Astrocyte of the hippocampus (primary cell): ENCODE data around the gene CAVIN1.
A peak's percentile ranks its signal among the peaks of the same experiment; 100 is the strongest.
"Not testable (repeated sequence)": the region's sequence is repeated elsewhere in the genome, so short reads cannot be mapped to it uniquely, and the experiment has no call there.

Experiments
- DNase-seq: peaks from one replicate; pipeline ENCODE4 v3.0.0; 2011; ENCODE audit warnings: low read depth, low spot score

The CAVIN1 gene

DNA sequence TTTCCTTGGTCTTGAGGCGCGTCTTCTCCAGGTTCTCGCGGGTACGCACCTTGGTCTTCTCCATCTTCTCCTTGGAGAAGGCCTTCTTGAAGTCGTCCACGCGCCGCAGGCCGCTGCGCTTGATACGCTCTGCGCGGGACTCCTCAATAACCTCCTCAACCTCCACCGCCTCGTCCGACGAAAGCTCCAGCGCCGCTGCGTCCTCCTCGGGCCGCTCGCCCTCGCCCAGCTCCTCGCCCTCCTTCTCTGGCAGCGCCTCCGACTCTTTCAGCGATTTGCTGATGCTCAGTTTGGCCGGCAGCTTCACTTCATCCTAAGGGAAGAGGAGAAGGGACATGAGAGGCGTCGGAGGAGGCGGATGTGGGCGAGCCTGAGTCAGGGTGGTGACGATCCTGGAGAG, 18.0 kb downstream of the CAVIN1 start:
- DNase-seq: no peak

GRCh38 chr17:42404326-42405055, 18.6 kb downstream of the CAVIN1 start:
- DNase-seq: no peak

DNA sequence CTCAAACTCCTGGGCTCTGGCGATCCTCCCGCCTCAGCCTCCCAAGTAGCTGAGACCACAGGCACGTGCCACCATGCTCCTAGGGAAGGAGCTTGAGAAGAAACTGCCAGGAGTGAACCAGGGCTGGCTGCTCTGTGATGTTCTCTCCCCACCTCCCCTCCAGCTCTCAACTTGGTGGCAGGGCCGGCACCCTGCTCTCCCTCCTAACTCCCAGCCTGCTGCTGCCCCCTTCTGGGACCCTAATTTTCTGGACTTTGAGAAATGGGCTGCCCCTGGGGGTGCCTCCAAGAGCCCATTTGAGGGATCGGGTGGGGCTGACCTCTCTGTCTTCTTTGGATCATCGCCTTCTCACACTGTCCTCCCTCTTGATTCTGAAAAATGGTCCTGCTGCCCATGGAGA, 19.9 kb downstream of the CAVIN1 start:
- no peak for DNase-seq

DNA sequence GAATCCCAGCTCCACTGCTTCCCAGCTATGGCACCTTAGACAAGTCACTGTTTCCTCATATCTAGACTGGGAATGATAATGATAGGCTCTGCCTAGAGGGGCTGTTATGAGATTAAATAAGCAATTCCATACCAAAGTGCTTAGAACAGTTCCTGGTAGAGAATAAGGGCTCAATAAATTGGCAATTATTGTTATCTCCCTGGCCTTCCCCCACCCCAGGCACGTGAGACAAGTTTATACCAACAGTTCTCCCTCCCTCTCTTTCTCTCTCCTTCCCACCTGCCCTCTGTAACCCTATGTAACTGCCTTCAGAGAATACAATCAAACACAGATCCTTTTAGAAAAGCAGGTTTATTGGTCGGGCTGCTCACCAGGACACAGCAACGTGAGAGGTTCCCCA, 20.9 kb downstream of the CAVIN1 start:
- no peak for DNase-seq

GRCh38 chr17:42400844-42401375, 22.1 kb downstream of the CAVIN1 start:
- DNase-seq: not testable (repeated sequence)

GRCh38 chr17:42399948-42400843, 22.9 kb downstream of the CAVIN1 start:
- no peak for DNase-seq

DNA sequence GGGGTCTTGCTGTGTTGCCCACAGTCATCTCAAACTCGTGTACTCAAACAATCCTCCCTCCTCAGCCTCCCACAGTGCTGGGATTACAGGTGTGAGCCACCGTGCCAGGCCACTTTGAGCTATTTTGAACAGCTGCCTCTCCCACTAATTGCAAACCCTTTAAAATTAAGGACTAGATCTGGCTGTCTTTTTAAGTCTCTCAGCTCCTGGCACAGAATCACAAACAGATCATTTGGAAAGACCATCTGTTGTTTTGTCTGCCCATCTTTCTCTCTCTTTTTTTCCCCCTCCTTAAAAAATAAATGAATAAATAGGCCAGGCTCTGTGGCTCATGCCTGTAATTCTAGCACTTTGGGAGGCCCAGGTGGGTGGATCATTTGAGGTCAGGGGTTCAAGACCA, 23.9 kb downstream of the CAVIN1 start:
- DNase-seq: no peak

DNA sequence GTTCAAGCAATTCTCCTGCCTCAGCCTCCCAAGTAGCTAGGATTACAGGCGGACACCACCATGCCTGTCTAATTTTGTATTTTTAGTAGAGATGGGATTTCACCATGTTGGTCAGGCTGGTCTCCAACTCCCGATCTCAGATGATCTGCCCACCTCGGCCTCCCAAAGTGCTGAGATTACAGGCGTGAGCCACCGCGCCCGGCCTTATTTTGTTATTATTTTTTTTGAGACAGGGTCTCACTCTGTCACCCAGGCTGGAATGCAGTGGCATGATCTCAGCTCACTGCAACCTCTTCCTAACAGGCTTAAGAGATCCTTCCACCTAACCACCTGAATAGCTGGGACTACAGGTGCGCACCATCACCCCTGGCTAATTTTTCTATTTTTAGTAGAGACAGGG, 27.5 kb downstream of the CAVIN1 start:
- not testable (repeated sequence) for DNase-seq

DNA sequence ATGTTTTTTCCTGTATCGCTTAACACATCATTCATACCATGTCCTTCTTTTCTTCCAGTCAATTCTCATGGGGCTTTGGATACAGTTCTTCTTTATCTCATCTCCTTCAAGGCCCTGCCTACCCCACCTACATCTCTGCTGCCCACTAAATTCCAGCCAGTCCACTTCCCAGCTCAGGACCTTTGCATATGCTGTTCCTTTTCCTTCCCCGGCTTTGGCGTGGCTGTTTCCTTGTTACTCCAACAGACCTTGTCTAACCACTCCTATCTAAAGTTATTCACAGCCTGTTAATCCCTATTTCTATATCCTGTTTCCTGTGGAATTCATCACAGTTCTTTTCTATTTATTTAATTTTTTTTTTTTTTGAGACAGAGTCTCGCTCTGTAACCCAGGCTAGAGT, 28.2 kb downstream of the CAVIN1 start:
- no peak for DNase-seq

DNA sequence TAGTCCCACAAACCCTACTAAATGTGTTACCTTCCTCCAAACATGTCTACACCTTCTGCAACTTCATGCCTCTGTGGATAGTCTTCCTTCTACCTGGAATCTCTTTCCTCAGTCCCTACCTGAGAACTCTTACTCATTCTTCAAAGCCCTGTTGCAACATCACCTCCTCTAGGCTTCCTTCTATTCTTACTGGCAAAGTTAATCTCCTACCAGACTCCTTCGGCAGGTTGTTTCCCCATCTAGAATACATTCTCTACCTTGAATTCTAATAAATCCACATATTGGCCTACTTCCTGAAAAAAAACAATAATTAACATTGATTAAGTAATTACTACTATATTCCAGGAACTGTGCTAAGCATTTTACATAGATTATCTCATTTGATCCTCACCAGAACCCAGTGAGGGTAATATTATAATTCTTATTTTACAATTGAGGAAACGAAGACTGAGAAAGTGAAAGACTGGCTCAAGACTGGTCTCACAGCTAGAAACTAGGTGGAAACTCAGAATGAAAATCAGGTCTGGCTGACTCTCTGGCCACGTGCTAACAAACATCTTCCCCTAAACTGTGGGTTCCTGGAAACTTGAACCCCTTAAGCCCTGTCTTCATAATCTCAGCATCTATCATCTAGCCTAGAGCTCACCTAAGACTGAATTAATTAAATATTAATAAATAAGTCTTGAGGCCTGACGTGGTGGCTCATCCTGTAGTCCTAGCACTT, 30.2 kb downstream of the CAVIN1 start:
- no peak for DNase-seq

- not testable (repeated sequence) for DNase-seq
Measured at GRCh38 chr17:42391439-42391838, 31.6 kb downstream of the CAVIN1 start.

DNA sequence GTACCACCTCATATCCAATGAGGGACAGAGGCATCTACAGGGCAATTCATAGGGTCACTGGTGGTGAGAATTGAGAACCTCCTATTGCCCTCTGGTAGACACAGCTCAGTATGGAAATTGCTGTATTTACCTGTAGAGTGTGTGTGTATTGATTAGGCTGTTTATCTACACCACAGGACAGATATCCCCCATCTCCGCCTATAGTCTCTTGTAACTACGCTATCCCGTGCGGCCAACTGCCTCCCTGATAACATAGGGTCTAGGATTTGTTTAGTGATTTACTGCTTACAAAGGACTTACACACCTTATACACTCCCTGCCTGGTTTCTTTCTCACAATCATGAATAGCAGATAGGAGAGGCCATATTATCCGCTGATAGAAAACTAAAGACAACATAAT, 33.2 kb downstream of the CAVIN1 start:
- no peak for DNase-seq

GRCh38 chr17:42389135-42389417, 34.0 kb downstream of the CAVIN1 start:
- DNase-seq: no peak

- peak; percentile 100 for DNase-seq
Measured at GRCh38 chr17:42388381-42389134, 34.5 kb downstream of the CAVIN1 start, which contains the start of gene STAT3. Gene STAT3, minus strand, starts transcription at chr17:42388442. Its CDS starts 39,926 bp downstream, at chr17:42348516.

GRCh38 chr17:42387661-42388380, 35.2 kb downstream of the CAVIN1 start:
- peak; percentile 43 for DNase-seq

GRCh38 chr17:42386777-42387657, 36.0 kb downstream of the CAVIN1 start:
- peak; percentile 65 for DNase-seq

GRCh38 chr17:42381898-42382297, 41.2 kb downstream of the CAVIN1 start:
- no peak for DNase-seq

DNA sequence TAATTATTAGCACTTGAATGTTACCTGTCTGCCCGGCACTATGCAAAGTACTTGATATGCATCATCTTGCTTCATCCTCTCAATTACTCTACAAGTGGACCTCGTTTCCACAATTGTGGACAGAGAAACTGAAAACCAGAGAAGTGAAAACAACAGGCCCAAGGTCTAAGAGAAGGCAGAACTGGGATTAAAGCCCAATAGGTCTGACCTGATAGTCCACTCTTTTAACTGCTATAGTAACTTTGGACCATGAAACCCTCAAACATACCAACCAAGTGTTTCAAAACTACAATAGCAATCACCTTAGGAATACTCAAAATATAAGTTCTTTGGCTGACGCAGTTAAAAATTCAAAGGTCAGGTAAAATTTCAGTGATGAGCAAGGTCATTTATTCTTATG, 42.1 kb downstream of the CAVIN1 start:
- DNase-seq: no peak

DNA sequence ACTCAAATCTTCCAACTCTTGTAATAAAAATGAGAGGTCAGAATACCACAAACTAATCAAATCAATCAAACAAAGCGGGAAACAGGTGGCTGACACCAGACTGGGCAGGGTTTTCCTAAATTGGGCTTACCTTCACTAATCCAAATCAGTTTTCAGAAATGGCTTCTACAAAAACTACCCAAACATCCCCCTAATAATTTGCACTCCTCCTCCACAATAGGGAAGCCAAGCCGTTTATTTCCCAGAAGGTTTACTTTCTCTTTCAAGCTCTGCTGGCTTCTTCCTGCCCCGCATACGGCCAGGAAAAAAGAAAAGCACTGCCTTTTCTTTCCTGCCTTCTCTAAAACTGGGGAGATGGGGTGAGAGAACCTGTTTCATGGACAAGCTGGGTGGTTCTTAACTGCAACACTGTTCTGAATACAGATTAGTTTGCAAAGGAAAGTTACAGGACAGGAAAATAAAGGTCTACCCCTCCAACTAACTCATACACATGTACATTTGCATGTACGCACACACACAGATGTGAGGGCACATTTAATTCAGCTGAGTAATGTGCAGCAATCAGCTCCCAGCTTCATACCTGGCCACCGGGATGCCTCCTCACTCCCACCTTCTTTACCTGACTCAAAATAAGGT, 44.0 kb downstream of the CAVIN1 start:
- DNase-seq: peak; percentile 41
